Endodermal cell (in vitro differentiated cells): ENCODE data around the gene P2RY2. TPM values are rescaled to one million over a fixed set of nuclear protein-coding genes. Genes with fewer than 3 reads are reported as not detected.
A peak's percentile ranks its signal among the peaks of the same experiment; 100 is the strongest.

ENCODE experiments used
- DNase-seq: peaks from one replicate; pipeline ENCODE4 v3.0.0-alpha.2; 2017
- H3K27ac ChIP-seq: 2 replicates; pipeline ENCODE4 v1.5.1; 2013; ENCODE audit warnings: mild to moderate bottlenecking, low read depth, low read length, moderate library complexity
- H3K27me3 ChIP-seq: 2 replicates; pipeline ENCODE4 v1.6.1; 2013; ENCODE audit warnings: mild to moderate bottlenecking, low read length, moderate library complexity; ENCODE audit not compliant: insufficient read depth, control insufficient read depth, poor library complexity, severe bottlenecking
- H3K36me3 ChIP-seq: 2 replicates; pipeline ENCODE4 v1.7.0; 2013; ENCODE audit warnings: mild to moderate bottlenecking, low read length, moderate library complexity; ENCODE audit not compliant: control insufficient read depth, insufficient read depth
- H3K4me1 ChIP-seq: one replicate; pipeline ENCODE4 v1.7.0; 2013; ENCODE audit warnings: low read length; ENCODE audit not compliant: control insufficient read depth, insufficient read depth
- H3K4me3 ChIP-seq: 2 replicates; pipeline ENCODE4 v1.5.1; 2013; ENCODE audit warnings: mild to moderate bottlenecking, low read length, moderate library complexity
- H3K9ac ChIP-seq: 2 replicates; pipeline ENCODE4 v1.6.1; 2013; ENCODE audit warnings: mild to moderate bottlenecking, low read length, moderate library complexity; ENCODE audit not compliant: poor library complexity, severe bottlenecking; ENCODE audit errors: extremely low read depth
- H3K9me3 ChIP-seq: 2 replicates; pipeline ENCODE4 v1.6.1; 2013; ENCODE audit warnings: mild to moderate bottlenecking, low read length, moderate library complexity; ENCODE audit not compliant: control insufficient read depth
- H3K27ac Mint-ChIP-seq: 2 replicates; pipeline ENCODE4 v1.8.0; 2020; ENCODE audit warnings: mixed read lengths
- H3K27me3 Mint-ChIP-seq: 2 replicates; pipeline ENCODE4 v1.8.0; 2021; ENCODE audit warnings: mild to moderate bottlenecking, mixed read lengths; ENCODE audit not compliant: insufficient read depth
- H3K36me3 Mint-ChIP-seq: 2 replicates; pipeline ENCODE4 v1.8.0; 2020; ENCODE audit warnings: low read depth, mixed read lengths
- H3K4me1 Mint-ChIP-seq: 2 replicates; pipeline ENCODE4 v1.8.0; 2020; ENCODE audit warnings: mixed read lengths
- H3K4me3 Mint-ChIP-seq: 2 replicates; pipeline ENCODE4 v1.8.0; 2020; ENCODE audit warnings: mild to moderate bottlenecking, moderate library complexity, mixed read lengths
- H3K9me3 Mint-ChIP-seq: 2 replicates; pipeline ENCODE4 v1.8.0; 2020; ENCODE audit warnings: mild to moderate bottlenecking, mixed read lengths
- whole genome bisulfite sequencing, 2 experiments: methylation state at CpG; one replicate each; pipeline versions ENCODE4 v1.1.5 to v1.1.7; 2013; ENCODE audit warnings: missing lambda C conversion rate in 2 of 2, mixed read lengths in 1 of 2; ENCODE audit not compliant: insufficient coverage in 1 of 2, insufficient read length in 1 of 2; 5-methylcytosine and 5-hydroxymethylcytosine counted together
- total RNA-seq, 2 donors: library from RNA; stranded (reverse); fragmentation: NEBNext Ultra II Directional in 1 of 2; extraction: Animal tissue kit (Norgen Biotek cat#: 25700) in 1 of 2; gene quantifications; 2 replicates in 1 of 2; 3 replicates in 1 of 2; pipeline ENCODE4 v1.2.1, GENCODE V29; 2021
- TF ChIP-seq, protein P1 (sequence below): fragments of 200-600 bp; sonication (generic); conservative IDR thresholded peaks from 2 replicates; pipeline ENCODE4 v1.5.0; 2021; ENCODE audit warnings: antibody characterized with exemption, mild to moderate bottlenecking

Gene P2RY2
- total RNA-seq, 2 donors from 2014 or later: 0.60 to 0.62 TPM

DNA sequence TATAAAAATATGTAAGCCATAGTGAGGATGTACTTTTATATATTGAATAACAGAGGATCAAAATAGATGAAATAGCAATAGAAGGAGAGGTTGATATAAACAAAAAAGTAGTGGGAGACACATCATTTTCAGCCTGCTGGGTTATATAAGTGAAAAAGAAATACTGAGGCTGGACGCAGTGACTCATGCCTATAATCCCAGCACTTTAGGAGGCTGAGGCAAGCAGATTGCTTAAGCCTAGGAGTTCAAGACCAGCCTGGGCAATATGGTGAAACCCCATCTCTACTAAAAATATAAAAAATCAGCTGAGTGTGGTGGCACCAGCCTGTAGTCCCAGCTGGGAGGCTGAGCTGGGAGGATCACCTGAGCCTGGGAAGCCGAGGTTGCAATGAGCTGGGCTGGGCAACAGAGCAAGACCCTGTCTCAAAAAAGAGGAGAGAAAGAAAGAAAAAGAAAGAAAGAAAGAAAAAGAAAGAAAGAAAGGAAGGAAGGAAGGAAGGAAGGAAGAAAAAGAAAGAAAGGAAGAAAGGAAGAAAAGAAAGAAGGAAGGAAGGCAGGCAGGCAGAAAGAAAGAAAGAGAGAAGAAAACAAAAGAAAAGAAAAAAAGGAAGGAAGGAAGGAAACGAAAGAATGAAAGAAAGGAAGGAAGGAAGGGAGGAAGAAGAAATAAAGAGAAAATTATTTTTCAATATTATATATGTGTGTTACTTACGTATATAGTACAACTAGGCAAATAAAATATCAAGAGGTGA lies 7.0 kb upstream of the P2RY2 start:
- H3K9me3 ChIP-seq: peaks cover 8% of the 10 kb centered on the region
- H3K9me3 Mint-ChIP-seq: peaks cover 6% of the 10 kb centered on the region
- H3K27me3 ChIP-seq: no peaks in the 10 kb centered on the region
- H3K4me3 ChIP-seq: no peak overlapping the region
- TF ChIP-seq, protein P1, sequence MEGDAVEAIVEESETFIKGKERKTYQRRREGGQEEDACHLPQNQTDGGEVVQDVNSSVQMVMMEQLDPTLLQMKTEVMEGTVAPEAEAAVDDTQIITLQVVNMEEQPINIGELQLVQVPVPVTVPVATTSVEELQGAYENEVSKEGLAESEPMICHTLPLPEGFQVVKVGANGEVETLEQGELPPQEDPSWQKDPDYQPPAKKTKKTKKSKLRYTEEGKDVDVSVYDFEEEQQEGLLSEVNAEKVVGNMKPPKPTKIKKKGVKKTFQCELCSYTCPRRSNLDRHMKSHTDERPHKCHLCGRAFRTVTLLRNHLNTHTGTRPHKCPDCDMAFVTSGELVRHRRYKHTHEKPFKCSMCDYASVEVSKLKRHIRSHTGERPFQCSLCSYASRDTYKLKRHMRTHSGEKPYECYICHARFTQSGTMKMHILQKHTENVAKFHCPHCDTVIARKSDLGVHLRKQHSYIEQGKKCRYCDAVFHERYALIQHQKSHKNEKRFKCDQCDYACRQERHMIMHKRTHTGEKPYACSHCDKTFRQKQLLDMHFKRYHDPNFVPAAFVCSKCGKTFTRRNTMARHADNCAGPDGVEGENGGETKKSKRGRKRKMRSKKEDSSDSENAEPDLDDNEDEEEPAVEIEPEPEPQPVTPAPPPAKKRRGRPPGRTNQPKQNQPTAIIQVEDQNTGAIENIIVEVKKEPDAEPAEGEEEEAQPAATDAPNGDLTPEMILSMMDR: no peak
- no peak overlapping the region for H3K27ac ChIP-seq
- WGBS, 2 experiments: 89 to 93% methylated on average over 2 to 3 of the region's 4 CpGs
- H3K9ac ChIP-seq: no peak overlapping the region
- H3K36me3 Mint-ChIP-seq: no peaks in the 10 kb centered on the region
- DNase-seq: no peak
- no peaks in the 10 kb centered on the region for H3K4me1 ChIP-seq
- no peak overlapping the region for H3K27ac Mint-ChIP-seq
- H3K27me3 Mint-ChIP-seq: peaks cover 7% of the 10 kb centered on the region
- H3K36me3 ChIP-seq: no peaks in the 10 kb centered on the region
- no peak overlapping the region for H3K4me3 Mint-ChIP-seq
- H3K4me1 Mint-ChIP-seq: no peaks in the 10 kb centered on the region

DNA sequence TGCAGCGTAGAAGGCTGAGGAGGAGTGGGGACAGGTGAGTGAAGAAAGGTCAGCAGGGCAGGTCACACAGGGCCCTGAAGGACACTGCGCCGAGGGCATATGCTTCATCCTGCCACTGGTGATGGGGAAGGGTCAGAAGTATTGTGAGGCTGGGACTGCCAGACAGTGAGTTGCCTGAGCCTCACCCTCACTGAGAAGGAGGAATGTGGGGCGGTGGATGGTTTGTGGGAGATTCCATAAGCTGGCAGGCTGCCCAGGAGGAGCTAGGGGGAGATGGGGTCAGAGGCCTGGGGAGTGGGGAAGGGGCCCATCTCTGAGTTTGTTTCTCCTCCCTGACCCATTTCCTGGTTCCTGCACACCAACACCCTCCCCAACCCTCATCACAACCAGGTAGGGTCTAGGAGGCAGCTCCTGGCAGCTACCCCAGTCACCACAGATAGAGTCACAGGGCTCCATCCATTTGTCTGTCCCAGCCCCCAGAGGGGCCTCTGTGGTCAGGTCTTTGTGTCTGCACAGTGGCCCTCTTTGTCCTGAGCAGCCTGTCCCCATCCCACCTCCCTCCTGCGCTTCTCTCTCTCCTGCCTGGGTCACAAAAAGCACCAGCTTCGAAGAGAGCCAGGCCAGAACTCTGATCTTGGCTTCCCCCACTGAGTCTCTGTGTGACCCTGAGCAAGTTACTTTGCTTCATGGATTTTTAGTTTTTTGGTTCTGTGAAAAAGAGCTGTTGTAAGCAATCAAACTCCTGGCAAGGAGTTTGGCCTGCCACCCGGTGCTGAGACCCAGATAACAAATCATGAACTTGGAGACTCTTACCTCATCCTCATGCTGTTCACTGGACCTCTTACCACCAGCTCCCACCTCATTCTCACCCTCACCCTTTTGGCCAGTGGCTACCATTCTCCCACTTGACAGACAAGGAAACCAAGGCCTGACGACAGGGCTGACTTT lies 4.6 kb upstream of the P2RY2 start:
- H3K9ac ChIP-seq: no peak overlapping the region
- H3K27ac ChIP-seq: no peak overlapping the region
- Mint-ChIP-seq H3K4me3 (no peak overlapping the region), H3K27ac (no peak overlapping the region), H3K4me1 (peaks cover 4% of the 10 kb centered on the region), H3K27me3 (peaks cover 23% of the 10 kb centered on the region), H3K36me3 (no peaks in the 10 kb centered on the region), H3K9me3 (peaks cover 4% of the 10 kb centered on the region)
- peaks cover 8% of the 10 kb centered on the region for H3K9me3 ChIP-seq
- no peak overlapping the region for H3K4me3 ChIP-seq
- H3K36me3 ChIP-seq: no peaks in the 10 kb centered on the region
- TF ChIP-seq, protein P1: no peak
- no peak for DNase-seq
- 92 to 93% methylated on average over 4 to 8 of the region's 8 CpGs for WGBS, 2 experiments
- H3K4me1 ChIP-seq: no peaks in the 10 kb centered on the region
- peaks cover 8% of the 10 kb centered on the region for H3K27me3 ChIP-seq

DNA sequence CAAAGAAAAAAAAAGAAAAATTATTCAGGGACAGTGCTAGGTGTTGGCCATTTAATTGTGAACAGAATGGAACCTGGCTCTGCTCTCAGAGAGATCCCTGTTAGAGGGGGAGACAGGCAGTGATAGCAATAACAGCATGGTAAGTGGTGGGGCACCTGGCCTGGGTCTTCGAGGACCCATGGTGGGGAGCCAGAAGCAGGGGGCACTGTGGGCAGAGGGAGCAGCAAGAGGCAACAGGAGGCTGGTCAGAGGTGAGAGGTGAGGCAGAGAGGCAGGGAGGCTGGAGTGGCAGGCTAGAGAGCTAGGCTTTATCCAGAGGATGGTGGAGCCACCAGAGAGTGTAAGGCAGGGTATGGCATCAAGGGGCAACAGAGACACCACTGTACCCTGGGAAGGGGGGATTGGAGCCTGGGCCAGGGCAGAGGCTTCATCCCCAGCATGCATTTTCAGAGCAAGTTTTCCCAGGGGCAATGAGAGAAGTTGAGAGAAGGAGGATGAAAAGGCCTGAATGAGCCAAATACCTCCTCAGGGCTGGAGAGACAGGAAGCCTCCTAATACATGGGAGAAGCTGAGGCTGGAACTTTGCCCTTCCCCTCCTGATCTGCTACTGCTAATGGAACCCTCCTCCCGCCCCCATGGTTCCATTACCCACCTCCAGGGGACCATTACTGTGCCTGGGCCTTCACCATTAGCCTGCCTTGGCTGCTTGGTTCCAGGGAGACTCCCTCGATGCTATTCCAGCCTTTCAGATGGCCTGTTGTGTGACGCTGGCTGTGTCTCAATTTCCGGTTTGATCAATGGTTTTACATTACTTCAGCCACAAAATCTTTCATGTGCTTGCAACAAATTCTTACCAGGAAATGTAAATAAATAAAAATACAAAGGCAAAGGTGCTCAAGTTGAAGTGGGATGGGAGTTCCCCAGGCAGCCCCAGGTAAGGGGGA lies 2.6 kb upstream of the P2RY2 start:
- Histone ChIP-seq H3K9ac (no peak overlapping the region), H3K36me3 (no peaks in the 10 kb centered on the region), H3K4me1 (peaks cover 2% of the 10 kb centered on the region), H3K27ac (no peak overlapping the region), H3K27me3 (peaks cover 24% of the 10 kb centered on the region), H3K9me3 (no peaks in the 10 kb centered on the region), H3K4me3 (no peak overlapping the region)
- H3K4me3 Mint-ChIP-seq: no peak overlapping the region
- no peaks in the 10 kb centered on the region for H3K9me3 Mint-ChIP-seq
- H3K27ac Mint-ChIP-seq: no peak overlapping the region
- H3K4me1 Mint-ChIP-seq: peaks cover 6% of the 10 kb centered on the region
- WGBS, 2 experiments: 86 to 89% methylated on average over 3 to 5 of the region's 5 CpGs
- no peaks in the 10 kb centered on the region for H3K36me3 Mint-ChIP-seq
- TF ChIP-seq, protein P1: peak; percentile 18
- DNase-seq: no peak
- peaks cover 43% of the 10 kb centered on the region for H3K27me3 Mint-ChIP-seq
